NCI-H1694 (cell line): Measurements from ENCODE around the gene ERVW-1.
"Not testable (repeated sequence)": the region's sequence is repeated elsewhere in the genome, so short reads cannot be mapped to it uniquely, and the experiment has no call there.

Source experiments
- DNase-seq: peaks from one replicate; lab custom pipeline; 2025; lab: John Stamatoyannopoulos, UW

The ERVW-1 gene

GRCh38 chr7:92477681-92478080 lies at the start of gene ERVW-1:
Gene ERVW-1, minus strand, starts transcription at chr7:92477946. Its CDS starts 7,565 bp downstream, at chr7:92470381.
- not testable (repeated sequence) for DNase-seq

GRCh38 chr7:92523110-92523509 lies 45.4 kb upstream of the ERVW-1 start:
- no peak for DNase-seq

GRCh38 chr7:92520024-92520423 lies 42.3 kb upstream of the ERVW-1 start:
- no peak for DNase-seq

GRCh38 chr7:92517631-92518030 lies 39.9 kb upstream of the ERVW-1 start:
- no peak for DNase-seq

GRCh38 chr7:92513167-92513902 lies 35.6 kb upstream of the ERVW-1 start:
- no peak for DNase-seq

- no peak for DNase-seq
These were observed 31.2 kb upstream of the ERVW-1 start for GRCh38 chr7:92508946-92509345.

- no peak for DNase-seq
These were observed 28.6 kb upstream of the ERVW-1 start for GRCh38 chr7:92506363-92506762.

GRCh38 chr7:92504563-92504962 lies 26.8 kb upstream of the ERVW-1 start:
- no peak for DNase-seq

GRCh38 chr7:92503767-92504166 lies 26.0 kb upstream of the ERVW-1 start:
- DNase-seq = no peak

GRCh38 chr7:92498557-92498956 lies 20.8 kb upstream of the ERVW-1 start:
- no peak for DNase-seq

- no peak for DNase-seq
These were observed 19.1 kb upstream of the ERVW-1 start for GRCh38 chr7:92496876-92497275.

GRCh38 chr7:92489634-92490033 lies 11.9 kb upstream of the ERVW-1 start:
- no peak for DNase-seq

GRCh38 chr7:92487804-92488203 lies 10.1 kb upstream of the ERVW-1 start:
- no peak for DNase-seq

- DNase-seq = no peak
These were observed 8.2 kb upstream of the ERVW-1 start for GRCh38 chr7:92485974-92486373.

GRCh38 chr7:92485267-92485892 lies 7.6 kb upstream of the ERVW-1 start:
- no peak for DNase-seq

GRCh38 chr7:92484226-92484625 lies 6.5 kb upstream of the ERVW-1 start:
- not testable (repeated sequence) for DNase-seq

- DNase-seq = not testable (repeated sequence)
These were observed 5.9 kb upstream of the ERVW-1 start for GRCh38 chr7:92483624-92484023.

- DNase-seq = not testable (repeated sequence)
These were observed 1.4 kb upstream of the ERVW-1 start for GRCh38 chr7:92479146-92479545.

GRCh38 chr7:92478711-92479110 lies 965 bp upstream of the ERVW-1 start:
- no peak for DNase-seq

- no peak for DNase-seq
These were observed 349 bp upstream of the ERVW-1 start for GRCh38 chr7:92478095-92478494.

- not testable (repeated sequence) for DNase-seq
These were observed 1.7 kb downstream of the ERVW-1 start for GRCh38 chr7:92475851-92476590.

GRCh38 chr7:92475261-92475770 lies 2.4 kb downstream of the ERVW-1 start:
- not testable (repeated sequence) for DNase-seq

GRCh38 chr7:92473989-92474388 lies 3.8 kb downstream of the ERVW-1 start:
- not testable (repeated sequence) for DNase-seq
